Endothelial cell of umbilical vein (primary cell): ENCODE results near the gene ARSK. TPM values are rescaled to one million over a fixed set of nuclear protein-coding genes. Genes with fewer than 3 reads are reported as not detected.

Source experiments
- BruUV-seq: library from RNA; stranded (reverse); fragments of 400-500 nt; replicated peaks from 2 replicates; lab custom pipeline; 2021; lab: Mats Ljungman, UMichigan
- CTCF ChIA-PET: fragments of 300-600, 350-600 bp; sonication (Branson Sonifier 250); formaldehyde crosslinking; loops from one replicate; lab custom pipeline; 2021; ENCODE audit warnings: antibody characterized with exemption, inconsistent platforms; lab: Charles Lee
- POLR2A ChIA-PET: fragments of 300-600, 350-600 bp; sonication (Branson Sonifier 250); formaldehyde crosslinking; loops from one replicate; lab custom pipeline; 2021; ENCODE audit warnings: antibody characterized with exemption, inconsistent platforms; lab: Charles Lee
- DNase-seq: peaks from one replicate; pipeline ENCODE4 v3.0.0-alpha.2; 2011; ENCODE audit warnings: low read depth, low spot score
- FAIRE-seq: peaks from 2 replicates; lab custom pipeline; 2011; peaks lifted over from hg19 to GRCh38; lab: Jason Lieb, UNC
- H2AFZ ChIP-seq: 2 replicates; pipeline ENCODE4 v1.6.0; 2012; ENCODE audit warnings: low read depth, low read length, control low read depth, inconsistent platforms
- H3K27ac ChIP-seq: 2 replicates; pipeline ENCODE4 v1.5.1; 2011; ENCODE audit warnings: low read depth, mild to moderate bottlenecking, control low read depth, low read length, moderate library complexity; ENCODE audit not compliant: insufficient read depth
- H3K27me3 ChIP-seq, 2 experiments: 2 replicates each; pipeline versions ENCODE4 v1.6.0 to v1.6.1; 2011; ENCODE audit warnings: low read length in 2 of 2, mixed read lengths in 1 of 2; ENCODE audit not compliant: control insufficient read depth in 2 of 2, insufficient read depth in 2 of 2
- H3K36me3 ChIP-seq, 2 experiments: 2 replicates in 1 of 2; 3 replicates in 1 of 2; pipeline ENCODE4 v1.5.1; 2011; ENCODE audit warnings: low read length in 2 of 2, mild to moderate bottlenecking in 1 of 2, moderate library complexity in 1 of 2; ENCODE audit not compliant: control insufficient read depth in 2 of 2, insufficient read depth in 2 of 2; ENCODE audit errors: extremely low read depth in 1 of 2
- H3K4me1 ChIP-seq: 3 replicates; pipeline ENCODE4 v1.5.1; 2011; ENCODE audit warnings: mild to moderate bottlenecking, low read length; ENCODE audit not compliant: control insufficient read depth, insufficient read depth; ENCODE audit errors: extremely low read depth
- H3K4me2 ChIP-seq: 2 replicates; pipeline ENCODE4 v1.6.1; 2011; ENCODE audit warnings: low read length, control low read depth, mixed read lengths; ENCODE audit not compliant: insufficient read depth
- H3K4me3 ChIP-seq, 3 experiments: fragments of 200-600 bp in 1 of 3; sonication (generic), shearing (Covaris generic) in 1 of 3; replicated peaks in 1 of 3; 2 replicates each; pipeline ENCODE4 v1.5.1; 2011 to 2016; ENCODE audit warnings: control low read depth in 3 of 3, low read length in 3 of 3, mild to moderate bottlenecking in 2 of 3, inconsistent platforms in 1 of 3, low read depth in 1 of 3, moderate library complexity in 1 of 3; ENCODE audit not compliant: insufficient read depth in 1 of 3
- H3K79me2 ChIP-seq: 2 replicates; pipeline ENCODE4 v1.6.0; 2012; ENCODE audit warnings: low read length, inconsistent platforms; ENCODE audit not compliant: control insufficient read depth, insufficient read depth
- H3K9ac ChIP-seq: replicated peaks from 2 replicates; pipeline ENCODE3; 2011; ENCODE audit warnings: low read length, control low read depth; ENCODE audit not compliant: insufficient read depth; ENCODE audit errors: extremely low read depth
- H3K9me1 ChIP-seq: replicated peaks from 3 replicates; pipeline ENCODE4 v1.6.0; 2011; ENCODE audit warnings: mild to moderate bottlenecking, low read length; ENCODE audit not compliant: control insufficient read depth, insufficient read depth; ENCODE audit errors: extremely low read depth
- H3K9me3 ChIP-seq: replicated peaks from 2 replicates; pipeline ENCODE4 v1.5.1; 2012; ENCODE audit warnings: low read length, inconsistent platforms; ENCODE audit not compliant: control insufficient read depth, insufficient read depth
- H4K20me1 ChIP-seq: replicated peaks from 2 replicates; pipeline ENCODE3; 2011; ENCODE audit warnings: mild to moderate bottlenecking, low read length; ENCODE audit not compliant: control insufficient read depth, insufficient read depth; ENCODE audit errors: extremely low read depth
- CTCF ChIP-seq, 2 donors: IDR thresholded peaks; 1 replicate in 1 of 2; 2 replicates in 1 of 2; pipeline ENCODE4 v1.5.1; 2011; ENCODE audit warnings: low read length in 2 of 2, mild to moderate bottlenecking in 2 of 2, moderate library complexity in 2 of 2, control low read depth in 1 of 2, inconsistent platforms in 1 of 2, low read depth in 1 of 2; ENCODE audit not compliant: insufficient read depth in 1 of 2; ENCODE audit errors: extremely low read depth in 1 of 2
- EZH2 ChIP-seq: IDR thresholded peaks from 2 replicates; pipeline ENCODE4 v1.6.1; 2012; ENCODE audit warnings: borderline replicate concordance, low read depth, mild to moderate bottlenecking, moderate library complexity, low read length, inconsistent platforms; ENCODE audit not compliant: severe bottlenecking
- FOS ChIP-seq: IDR thresholded peaks from 2 replicates; pipeline ENCODE4 v1.6.1; 2011; ENCODE audit warnings: mild to moderate bottlenecking, low read length, moderate library complexity, borderline replicate concordance; ENCODE audit not compliant: insufficient read depth
- GATA2 ChIP-seq: IDR thresholded peaks from 2 replicates; pipeline ENCODE4 v1.7.0; 2011; ENCODE audit warnings: low read depth, mild to moderate bottlenecking, moderate library complexity, mixed read lengths, low read length; ENCODE audit not compliant: insufficient read length, insufficient read depth
- JUN ChIP-seq: IDR thresholded peaks from 2 replicates; pipeline ENCODE4 v1.6.1; 2011; ENCODE audit warnings: borderline replicate concordance, low read depth; ENCODE audit not compliant: insufficient read length, insufficient read depth
- MAX ChIP-seq: IDR thresholded peaks from 2 replicates; pipeline ENCODE4 v1.6.1; 2011; ENCODE audit not compliant: insufficient read depth, insufficient read length
- MYC ChIP-seq: IDR thresholded peaks from one replicate; pipeline ENCODE4 v1.6.1; 2011; ENCODE audit warnings: mild to moderate bottlenecking, low read depth, low read length
- POLR2A ChIP-seq: IDR thresholded peaks from 2 replicates; pipeline ENCODE4 v1.6.1; 2012; ENCODE audit warnings: low read depth, mild to moderate bottlenecking, control low read depth, low read length
- POLR2AphosphoS5 ChIP-seq: IDR thresholded peaks from 2 replicates; pipeline ENCODE4 v1.6.1; 2012; ENCODE audit warnings: low read depth, mild to moderate bottlenecking, control low read depth, low read length, moderate library complexity; ENCODE audit not compliant: insufficient read depth
- dilution Hi-C: fragments of 300-500 bp; cut with MboI; formaldehyde crosslinking; loops from one replicate; pipeline ENCODE4 v1.15.0; 2019; ENCODE audit warnings: low sequenced_read_pairs; ENCODE audit not compliant: extremely low pct_ligation_motif_present
- intact Hi-C: fragments of 100-400 bp; cut with micrococcal nuclease; formaldehyde crosslinking; loops from one replicate; pipeline ENCODE4 v1.10.0; 2022
- polyA plus RNA-seq, 4 experiments: library from polyadenylated mRNA; depleted of rRNA in 3 of 4; stranded (reverse) in 3 of 4; unstranded in 1 of 4; fragments of >200 nt; gene quantifications; 2 replicates each; pipeline versions ENCODE4 v1.2.1 to v1.2.3, GENCODE V29; 2011 to 2012; ENCODE audit warnings: missing spikeins in 1 of 4
- total RNA-seq: library from RNA; stranded (reverse); gene quantifications from 2 replicates; pipeline ENCODE4 v1.2.3, GENCODE V29; 2021

Gene ARSK
- total and polyA plus RNA-seq, 2 donors (not counting 3 experiments of a cell fraction or from before 2014, with no cell fraction given): 3.7 to 4.9 TPM

GRCh38 chr5:95649274-95649673 is 94.4 kb downstream of the ARSK start:
- BruUV-seq: no TSS peak
- intact Hi-C loops (loop anchor here (5.0 to 10.0 kb wide), 2 partner anchors 313 to 946 kb away; partner anchors contain the start of gene ELL2), dilution Hi-C loops (loop anchor here (25.0 kb wide), 1 partner anchor 188 kb away; no protein-coding TSS in a partner anchor)
- FAIRE-seq: no peak
- Histone ChIP-seq H3K4me1 (peaks cover 9% of the 10 kb centered on the region), H3K9ac (no peak overlapping the region), H3K9me3 (no peaks in the 10 kb centered on the region), H3K9me1 (no peaks in the 10 kb centered on the region), H3K79me2 (no peaks in the 10 kb centered on the region), H3K27me3 (no peaks in the 10 kb centered on the region), H4K20me1 (no peaks in the 10 kb centered on the region), H3K27ac (no peak overlapping the region), H3K4me2 (no peak overlapping the region), H3K36me3 (no peaks in the 10 kb centered on the region), H2AFZ (no peak overlapping the region), H3K4me3 (no peak overlapping the region)
- DNase-seq: no peak
- ChIA-PET CTCF (interaction anchor here (0.7 to 1.1 kb wide), 3 partner anchors 132 to 203 kb away, joined by 3 to 4 read pairs (median 3); no protein-coding TSS in a partner anchor), POLR2A (no interaction called here)
- TF ChIP-seq MYC (no peak), CTCF (IDR thresholded peaks at IDR 0.05; ENCODE audit: extremely low read depth in 1 of 2, insufficient read depth in 1 of 2, low read depth in 1 of 2, low read length in 2 of 2) (no peak), POLR2A (no peak), EZH2 (no peak), GATA2 (no peak), POLR2AphosphoS5 (no peak), JUN (no peak), MAX (no peak), FOS (no peak)
